SU-DHL-6 (cell line): Measurements from ENCODE around the gene INTS15.

Experiments used
- EZH2phosphoT487 ChIP-seq: fragments of 200-600 bp; sonication (generic), shearing (Covaris generic); conservative IDR thresholded peaks from 2 replicates; pipeline ENCODE4 v1.6.1; 2018; ENCODE audit warnings: mild to moderate bottlenecking, antibody characterized with exemption, low read length, moderate library complexity, mixed read lengths
- TF ChIP-seq, protein P1 (sequence below): fragments of 200-600 bp; sonication (generic); IDR thresholded peaks from one replicate; pipeline ENCODE4 v1.5.1; 2017; ENCODE audit warnings: antibody characterized with exemption, mild to moderate bottlenecking, low read length, moderate library complexity; ENCODE audit not compliant: insufficient read depth, poor library complexity, severe bottlenecking

DNA sequence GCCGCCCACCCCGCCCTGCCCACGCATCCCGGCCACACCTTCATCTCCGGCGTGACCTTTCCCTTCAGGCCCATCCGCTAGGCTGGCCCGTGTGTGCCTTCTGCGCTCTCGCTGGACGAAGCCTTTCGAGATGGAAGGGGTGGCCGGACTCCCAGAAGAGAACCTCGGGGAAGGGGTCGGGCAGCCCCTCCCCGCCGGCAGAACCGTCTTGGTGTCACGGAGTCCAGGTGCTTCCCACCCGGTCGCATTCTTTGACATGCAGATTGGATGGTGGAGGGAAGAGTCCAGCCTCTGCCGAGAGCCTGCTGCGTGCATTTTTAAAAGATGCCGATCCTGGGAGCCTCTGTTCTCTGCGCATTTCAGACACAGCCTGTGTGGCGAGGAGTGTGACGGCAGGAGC, 18.3 kb downstream of the INTS15 start:
- TF ChIP-seq, protein P1, sequence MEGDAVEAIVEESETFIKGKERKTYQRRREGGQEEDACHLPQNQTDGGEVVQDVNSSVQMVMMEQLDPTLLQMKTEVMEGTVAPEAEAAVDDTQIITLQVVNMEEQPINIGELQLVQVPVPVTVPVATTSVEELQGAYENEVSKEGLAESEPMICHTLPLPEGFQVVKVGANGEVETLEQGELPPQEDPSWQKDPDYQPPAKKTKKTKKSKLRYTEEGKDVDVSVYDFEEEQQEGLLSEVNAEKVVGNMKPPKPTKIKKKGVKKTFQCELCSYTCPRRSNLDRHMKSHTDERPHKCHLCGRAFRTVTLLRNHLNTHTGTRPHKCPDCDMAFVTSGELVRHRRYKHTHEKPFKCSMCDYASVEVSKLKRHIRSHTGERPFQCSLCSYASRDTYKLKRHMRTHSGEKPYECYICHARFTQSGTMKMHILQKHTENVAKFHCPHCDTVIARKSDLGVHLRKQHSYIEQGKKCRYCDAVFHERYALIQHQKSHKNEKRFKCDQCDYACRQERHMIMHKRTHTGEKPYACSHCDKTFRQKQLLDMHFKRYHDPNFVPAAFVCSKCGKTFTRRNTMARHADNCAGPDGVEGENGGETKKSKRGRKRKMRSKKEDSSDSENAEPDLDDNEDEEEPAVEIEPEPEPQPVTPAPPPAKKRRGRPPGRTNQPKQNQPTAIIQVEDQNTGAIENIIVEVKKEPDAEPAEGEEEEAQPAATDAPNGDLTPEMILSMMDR = no peak
- no peak for TF ChIP-seq EZH2phosphoT487
